Glomerular visceral epithelial cell (primary cell): ENCODE data around the gene VPREB3.
"Not testable (repeated sequence)": the region's sequence is repeated elsewhere in the genome, so short reads cannot be mapped to it uniquely, and the experiment has no call there.

Experiments used
- DNase-seq: peaks from one replicate; pipeline ENCODE4 v3.0.0-alpha.2; 2016; ENCODE audit errors: extremely low spot score

The VPREB3 gene

DNA sequence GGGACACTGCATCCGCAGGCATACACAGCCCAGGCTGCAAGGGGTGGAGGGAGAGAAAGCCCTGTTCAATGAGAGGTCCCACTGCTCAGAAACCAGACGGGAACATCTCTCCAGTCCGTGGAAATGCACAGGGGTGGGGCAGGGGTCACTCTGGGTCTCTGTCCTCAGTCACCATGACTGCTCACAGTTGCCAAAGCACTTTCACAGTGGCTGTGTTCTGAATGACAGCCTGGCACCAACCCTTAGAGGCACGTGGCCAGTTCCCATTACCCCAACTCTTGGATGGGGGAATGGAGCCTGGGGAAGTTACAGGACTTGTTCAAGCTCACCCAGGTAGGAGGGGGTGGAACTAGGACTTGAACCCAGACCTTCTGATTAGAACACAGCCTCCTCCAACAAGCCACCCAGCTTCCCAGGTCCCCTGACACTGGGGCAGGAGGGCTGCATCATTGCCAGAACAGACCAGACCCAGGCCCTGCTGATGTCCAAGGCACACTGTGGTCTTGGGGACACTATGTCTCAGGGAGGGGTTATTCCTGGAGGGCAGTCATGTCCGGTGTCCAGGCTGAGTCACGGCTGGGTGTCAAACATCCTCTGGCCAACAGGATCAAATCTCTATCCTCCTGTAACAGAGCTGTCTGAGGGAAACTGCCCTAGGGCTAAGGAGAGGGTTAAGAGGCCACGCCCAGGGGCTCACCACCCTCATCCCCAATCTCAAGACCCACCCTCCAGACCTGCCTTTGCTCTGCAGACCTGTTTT lies 11.5 kb downstream of the VPREB3 start:
- DNase-seq, result no peak

DNA sequence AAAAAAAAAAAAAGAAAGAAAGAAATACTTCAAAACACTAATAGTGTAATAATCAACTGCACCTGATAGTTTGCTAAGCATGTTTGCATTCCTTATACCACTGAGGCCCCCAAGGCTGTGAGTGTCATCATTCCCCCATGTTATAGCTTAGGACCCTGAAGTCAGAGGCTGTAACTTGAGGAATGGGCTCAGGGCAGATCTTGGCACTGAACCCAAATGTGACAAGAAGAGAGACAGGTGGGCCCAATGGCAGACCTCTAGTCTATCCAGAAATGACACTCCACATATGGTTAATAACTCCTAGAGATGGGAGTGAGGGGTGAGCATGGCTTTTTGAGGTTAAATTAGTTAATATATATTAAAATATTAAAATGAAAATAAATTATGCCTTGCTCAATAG lies 16.5 kb downstream of the VPREB3 start:
- DNase-seq, result no peak

DNA sequence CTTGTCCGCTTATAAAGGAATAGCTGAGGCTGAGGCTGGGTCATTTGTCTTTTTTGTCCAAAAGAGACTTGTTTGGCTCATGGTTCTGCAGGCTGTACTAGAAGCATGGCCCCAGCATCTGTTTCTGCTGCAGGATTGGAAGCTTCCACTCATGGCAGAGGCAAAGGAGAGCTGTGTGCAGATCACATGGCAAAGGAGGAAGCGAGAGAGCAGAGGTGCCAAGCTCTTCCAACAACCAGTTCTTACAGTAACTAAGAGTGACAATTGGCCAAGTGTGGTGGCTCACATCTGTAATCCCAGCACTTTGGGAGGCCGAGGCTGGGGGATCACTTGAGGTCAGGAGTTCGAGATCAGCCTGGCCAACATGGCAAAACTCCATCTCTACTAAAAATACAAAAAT lies 26.1 kb downstream of the VPREB3 start:
- not testable (repeated sequence) for DNase-seq

DNA sequence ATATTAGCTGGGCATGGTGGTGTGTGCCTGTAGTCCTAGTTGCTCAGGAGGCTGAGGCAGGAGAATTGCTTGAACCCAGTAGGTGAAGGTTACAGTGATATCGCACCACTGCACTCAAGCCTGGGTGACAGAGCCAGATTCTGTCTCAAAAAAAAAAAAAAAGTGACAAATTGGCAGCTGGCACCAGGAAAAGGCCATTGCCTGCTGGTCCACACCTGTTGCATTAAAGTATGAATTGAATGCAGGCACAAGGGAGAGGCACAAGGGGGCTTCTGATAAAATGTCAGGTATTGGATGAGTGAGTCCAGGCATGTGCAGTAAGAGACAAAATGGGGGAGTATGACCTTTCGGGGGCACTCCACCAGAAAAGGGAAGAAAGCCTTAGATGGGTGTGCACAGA lies 31.5 kb downstream of the VPREB3 start:
- DNase-seq, result no peak

DNA sequence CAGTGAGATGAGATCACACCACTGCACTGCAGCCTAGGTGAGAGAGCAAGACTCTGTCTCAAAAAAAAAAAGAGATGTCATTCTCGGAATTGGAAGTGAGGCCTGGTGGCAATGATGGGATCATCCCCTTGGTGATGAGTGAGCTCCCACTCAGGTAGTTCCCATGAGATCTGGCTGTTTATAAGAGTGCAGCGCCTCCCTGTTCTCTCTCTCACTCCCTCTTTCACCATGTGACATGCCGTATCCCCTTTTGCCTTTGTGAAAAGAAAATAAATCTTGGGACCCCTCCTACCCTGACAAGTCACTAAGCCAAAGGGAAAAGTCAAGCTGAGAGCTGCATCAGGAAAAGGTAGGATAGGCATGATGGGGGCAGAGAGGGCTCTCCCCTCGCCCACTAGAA lies 32.1 kb downstream of the VPREB3 start:
- DNase-seq, result no peak

DNA sequence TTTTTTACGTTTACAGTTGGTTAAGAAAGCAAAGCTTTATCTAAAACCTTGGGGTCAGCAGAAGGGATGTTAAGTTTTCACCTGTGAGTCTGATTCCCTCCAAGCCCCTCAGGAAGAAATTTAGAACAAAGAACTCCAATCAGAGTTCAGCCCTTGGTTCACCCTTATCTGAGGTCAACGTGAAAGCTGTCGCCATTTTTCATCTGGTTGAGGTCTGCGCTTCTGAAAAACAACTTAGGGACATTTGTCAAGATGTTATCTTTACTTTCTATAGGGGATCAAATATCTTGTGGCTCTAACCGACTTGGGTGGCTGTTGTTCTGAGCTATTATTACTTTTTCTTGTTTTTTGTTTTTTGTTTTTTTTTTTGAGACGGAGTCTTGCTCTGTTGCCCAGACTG lies 33.4 kb downstream of the VPREB3 start:
- no peak for DNase-seq

DNA sequence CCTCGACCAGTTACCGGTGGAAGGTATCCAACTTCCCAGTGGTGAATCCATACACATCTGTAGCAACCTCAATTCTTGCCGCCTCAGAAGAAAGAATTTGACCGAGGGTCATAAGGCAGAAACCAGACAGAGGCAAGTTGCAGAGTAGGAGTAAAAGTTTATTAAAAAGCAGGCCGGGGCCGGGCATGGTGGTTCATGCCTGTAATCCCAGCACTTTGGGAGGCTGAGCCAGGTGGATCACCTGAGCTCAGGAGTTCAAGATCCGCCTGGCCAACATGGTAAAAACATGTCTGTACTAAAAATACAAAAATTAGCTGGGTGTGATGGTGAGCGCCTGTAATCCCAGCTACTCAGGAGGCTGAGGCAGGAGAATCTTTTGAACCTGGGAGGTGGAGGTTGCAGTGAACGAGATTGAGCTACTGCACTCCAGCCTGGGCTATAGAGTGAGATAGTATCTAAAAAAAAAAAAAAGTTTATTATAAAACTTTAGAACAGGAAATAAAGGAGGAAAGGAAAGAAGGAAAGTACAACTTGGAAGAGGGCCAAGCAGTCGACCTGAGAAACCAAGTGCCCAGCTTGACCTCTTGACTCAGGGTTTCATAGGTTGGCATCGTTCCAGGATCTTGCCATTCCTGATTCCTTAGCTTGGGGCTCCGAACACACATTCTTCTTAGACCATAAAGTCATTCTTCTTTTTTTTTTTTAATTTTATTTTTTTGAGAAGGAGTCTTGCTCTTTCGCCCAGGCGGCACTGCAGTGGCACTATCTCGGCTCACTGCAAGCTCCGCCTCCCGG lies 35.7 kb downstream of the VPREB3 start:
- no peak for DNase-seq

DNA sequence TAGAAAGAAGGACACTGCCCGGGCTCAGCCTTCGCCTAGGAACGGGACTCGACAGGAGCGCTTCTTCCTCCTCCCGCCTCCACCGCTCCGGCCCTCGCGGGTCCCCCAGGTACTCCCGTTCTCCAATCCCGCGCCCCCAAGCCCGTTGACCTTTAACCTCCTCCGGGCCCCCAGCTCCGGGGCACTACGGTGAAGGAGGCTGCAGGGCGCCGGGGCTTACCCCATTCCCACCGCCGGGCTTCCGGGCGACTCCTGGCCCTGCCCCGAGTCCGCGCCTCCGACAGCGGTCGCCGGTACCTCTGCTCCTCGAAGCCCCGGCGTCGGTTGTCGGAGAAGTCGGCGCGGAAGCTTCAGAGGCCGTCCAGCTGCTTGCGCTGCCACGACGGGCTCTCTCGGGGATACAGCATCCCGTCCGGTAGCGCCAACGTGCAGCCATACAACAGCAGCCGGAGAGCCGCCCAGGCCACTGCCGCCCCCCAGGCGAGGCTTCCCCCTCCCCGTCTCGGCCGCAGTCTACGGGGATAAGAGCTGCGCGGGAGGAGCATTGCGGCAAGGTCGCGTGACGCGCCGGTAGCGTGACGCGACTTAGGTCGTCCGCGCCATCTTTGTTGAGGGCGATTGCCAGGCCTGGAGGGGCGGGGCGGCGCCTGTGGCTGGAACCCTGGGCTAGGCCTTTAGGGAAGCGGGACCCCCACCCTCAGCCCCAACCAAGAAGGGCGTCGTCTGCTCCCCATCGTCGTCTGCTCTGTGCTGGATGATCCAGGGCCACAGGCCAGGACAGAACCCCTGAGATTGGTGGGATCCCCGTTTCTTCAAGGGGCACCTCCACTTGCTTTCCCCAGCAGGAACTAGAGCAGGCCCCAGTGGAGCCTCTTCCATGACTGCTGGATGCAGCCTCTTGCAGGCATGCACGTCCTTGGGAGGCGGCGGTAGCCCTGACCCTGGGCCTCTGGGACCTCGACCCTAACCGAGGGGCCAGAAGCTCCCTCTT lies 37.1 kb downstream of the VPREB3 start:
- DNase-seq, result peak; percentile 77

DNA sequence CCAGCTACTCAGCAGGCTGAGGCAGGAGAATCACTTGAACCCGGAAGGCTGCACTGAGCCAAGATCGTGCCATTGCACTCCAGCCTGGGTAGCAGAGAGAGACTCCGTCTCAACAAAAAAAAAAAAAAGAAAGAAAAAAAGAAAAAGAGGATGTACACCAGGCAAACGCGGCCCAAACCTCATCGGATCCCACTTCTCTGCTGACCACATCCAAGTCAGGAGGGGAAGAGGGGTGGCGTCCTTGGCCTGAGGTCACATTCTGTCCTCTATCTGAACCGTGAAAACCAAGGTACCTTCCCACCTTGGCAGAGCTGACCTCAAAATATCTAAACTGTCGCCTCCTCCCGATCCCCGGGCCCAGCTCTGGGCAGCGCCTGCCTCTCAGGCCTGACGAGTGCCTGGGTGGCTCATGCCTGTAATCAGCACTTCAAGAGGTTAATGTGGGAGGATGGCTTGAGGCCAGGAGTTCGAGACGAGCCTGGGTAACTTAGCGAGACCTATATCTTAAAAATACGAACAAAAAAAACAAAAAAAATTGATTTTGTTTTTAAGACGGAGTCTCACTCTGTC lies 38.3 kb downstream of the VPREB3 start:
- DNase-seq, result no peak

DNA sequence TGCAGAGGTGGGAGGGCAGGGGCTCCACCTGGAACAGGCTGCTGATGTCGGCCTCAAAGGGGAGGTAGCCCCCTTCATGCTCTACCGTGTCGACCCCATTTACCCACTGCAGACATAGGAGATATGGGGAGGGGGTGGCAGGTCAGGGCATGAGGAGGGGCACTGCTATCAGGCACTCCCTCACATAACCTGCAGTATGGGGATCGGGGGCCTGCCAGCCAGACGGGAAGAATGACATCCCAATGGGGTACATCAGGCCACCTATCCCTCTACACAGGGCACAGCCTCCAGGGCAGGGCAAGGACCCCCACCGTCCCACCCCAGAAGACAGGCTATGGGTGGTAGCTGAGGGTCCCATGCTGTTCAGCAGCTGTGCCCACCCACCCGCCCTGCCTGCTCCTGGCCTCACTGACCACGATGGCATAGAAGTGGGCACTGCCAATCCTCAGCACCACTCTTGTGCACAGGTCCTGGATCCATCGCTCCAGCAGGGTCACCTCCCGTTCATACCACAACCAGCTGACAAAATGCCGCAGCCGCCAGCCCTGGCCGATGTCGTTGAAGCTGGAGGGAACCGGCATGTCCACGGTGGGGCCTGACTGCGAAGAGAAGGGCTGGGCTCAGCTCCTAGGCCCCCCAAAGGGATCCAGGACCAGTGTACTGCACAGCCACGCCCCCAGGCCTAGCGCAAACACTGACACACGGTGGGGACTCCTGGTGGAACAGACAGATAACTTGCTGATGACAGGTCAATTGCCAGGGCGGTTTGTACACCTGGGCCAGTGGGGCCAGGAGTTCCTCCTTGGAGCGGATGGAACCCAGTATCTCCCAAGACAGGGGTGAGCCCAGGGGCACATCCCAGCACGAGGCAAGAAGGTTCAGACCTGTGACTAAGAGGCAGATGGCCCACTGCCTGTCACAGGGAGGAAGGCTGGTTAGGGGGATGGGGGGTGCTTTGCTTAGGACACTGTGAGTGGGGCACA lies 39.3 kb downstream of the VPREB3 start:
- DNase-seq, result no peak

DNA sequence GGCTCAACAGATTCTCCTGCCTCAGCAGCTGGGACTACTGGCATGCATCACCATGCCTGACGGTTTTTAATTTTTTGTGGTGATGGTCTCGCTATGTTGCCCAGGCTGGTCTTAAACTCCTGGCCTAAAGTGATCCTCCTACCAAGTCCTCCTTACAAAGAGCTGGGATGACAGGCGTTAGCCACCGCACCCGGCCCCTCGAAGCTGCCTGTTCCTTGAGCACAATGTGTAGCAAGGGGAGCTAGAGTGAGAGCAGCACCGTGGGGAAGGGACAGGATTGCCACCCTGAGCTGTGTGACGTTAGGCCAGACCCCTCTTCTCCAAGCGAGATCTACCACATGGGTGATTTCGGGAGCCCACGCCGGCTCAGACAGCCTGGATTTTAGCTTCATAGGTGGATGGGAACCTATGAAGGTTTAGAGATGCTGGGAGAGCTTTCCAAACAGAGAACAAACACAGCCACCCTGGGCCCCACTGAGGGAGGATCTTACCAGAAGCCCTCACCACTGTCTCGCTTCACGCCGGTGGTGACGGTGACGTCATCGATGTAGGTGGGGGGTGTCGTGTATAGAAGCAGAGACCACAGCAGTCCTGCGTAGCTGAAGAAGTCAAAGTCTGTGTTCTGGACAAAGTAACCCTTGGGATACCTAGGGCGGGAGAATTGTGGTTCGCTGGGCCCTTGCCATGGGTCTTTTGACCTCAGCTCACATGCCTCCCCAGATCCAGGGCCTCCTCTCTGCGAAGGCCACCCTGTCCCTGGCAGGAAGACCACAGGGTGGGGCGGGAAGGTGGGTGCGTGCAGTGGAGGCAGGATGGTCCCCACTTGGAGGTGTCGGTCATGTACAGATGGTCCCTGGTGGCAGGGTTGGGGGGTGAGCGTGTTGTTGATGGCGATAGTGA lies 40.3 kb downstream of the VPREB3 start:
- no peak for DNase-seq

DNA sequence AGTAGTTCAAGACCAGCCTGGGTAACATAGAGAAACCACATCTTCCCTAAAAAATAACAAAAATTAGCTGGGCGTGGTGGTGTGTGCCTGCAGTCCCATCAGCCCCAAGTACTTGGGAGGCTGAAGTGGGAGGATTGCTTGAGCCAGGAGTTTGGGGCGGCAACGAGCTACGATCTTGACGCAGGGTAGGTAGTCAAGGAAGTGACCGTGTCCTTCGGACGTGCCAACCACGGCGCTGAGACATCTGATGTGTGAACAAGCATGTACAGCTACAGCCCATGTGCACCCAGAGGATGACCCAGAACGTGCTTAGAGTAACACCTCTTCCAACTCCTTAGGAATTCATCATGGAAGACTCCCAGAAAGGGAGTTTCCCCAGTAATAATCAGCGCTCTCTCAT lies 42.0 kb downstream of the VPREB3 start:
- no peak for DNase-seq

DNA sequence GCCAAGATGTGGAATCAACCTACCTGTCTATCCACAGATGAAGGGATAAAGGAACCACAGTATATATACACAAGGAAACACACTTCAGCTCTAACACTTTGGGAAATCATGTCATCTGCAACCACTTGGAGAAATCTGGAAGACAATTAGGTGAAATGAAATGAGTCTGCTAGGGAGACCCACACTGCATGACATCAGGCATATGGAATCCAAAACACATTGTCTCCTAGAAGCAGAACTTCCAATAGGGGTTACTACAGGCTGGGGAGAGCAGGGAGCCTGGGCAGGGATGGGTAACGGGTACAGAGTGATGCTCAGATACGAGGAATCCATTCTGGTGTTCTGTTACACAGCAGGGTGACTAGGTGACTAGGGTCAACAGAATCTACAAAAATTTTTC lies 45.1 kb downstream of the VPREB3 start:
- no peak for DNase-seq

DNA sequence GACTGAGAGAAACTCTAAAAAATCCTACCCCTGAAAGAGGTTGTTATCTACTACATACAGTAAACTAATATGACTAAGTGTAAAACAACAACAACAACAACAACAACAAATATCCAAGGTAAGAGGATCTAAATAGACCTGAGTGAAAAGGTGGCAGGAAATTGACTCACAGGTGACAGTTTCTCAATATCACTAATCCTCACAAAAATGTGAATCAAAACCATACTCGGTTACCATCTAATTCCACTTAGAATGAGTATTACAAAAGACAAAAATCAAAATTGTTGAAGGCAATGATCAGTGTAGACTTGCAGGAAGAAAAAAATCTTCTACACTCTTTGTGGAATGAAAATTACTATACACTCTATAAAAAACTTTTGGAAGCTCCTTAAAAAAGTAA lies 46.0 kb downstream of the VPREB3 start:
- no peak for DNase-seq

DNA sequence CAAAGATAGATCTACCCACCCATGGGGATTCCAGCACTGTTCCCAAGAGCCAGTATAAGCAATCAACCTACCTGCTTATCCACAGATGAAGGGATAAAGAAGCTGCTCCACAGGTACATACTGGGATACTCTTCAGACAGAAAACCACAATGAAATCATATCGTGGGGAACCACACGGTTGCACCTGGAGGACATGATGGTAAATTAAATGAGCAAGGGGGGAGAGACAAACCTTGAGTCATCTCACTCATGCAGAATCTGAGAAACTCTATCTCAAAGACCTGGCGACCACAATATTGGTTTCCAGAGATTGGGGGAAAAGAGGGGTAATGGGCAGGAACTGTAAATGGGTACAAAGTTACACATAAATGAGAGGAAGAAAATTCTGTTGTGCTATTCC lies 48.9 kb downstream of the VPREB3 start:
- no peak for DNase-seq

DNA sequence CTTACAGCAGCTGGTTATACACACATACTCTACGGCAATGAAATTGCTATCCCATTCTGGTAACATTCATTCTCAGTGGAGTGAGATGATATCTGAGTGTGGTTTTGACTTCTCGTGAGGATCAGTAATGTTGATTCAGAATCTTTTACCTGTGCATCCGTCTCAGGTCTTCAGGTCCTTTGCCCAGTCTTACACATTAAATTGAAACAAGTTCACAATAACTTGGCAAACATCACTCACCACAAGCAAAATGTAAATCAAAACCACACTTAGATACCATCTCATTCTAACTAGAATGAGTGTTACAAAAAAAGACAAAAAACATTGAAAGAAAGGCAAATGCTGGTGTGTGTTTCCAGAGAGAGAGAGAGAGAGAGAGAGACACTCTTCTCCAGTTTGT lies 49.4 kb downstream of the VPREB3 start:
- DNase-seq, result no peak

DNA sequence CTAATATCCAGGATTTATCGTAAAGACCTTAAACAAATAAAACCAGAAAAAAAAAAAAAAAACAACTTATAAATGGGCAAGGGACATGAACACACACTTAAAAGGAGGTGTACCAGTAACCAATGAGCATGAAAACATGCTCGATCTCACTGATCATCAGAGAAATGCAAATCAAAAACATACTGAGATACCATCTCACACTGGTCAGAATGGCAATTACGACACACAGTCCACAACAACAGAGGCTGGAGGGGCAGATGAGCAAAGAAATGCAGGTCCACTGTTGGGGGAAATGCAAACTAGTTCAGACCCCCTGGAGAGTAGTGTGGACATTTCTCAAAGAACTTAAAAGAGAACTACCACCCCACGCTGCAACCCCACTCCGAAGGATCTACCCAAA lies 50.2 kb downstream of the VPREB3 start:
- DNase-seq, result no peak
